DND-41 (cell line): ENCODE data around the gene EPHB2.

Experiments
- ATAC-seq: fragments of 200-7000 bp; cut with Tn5 transposase; 3 replicates; pipeline ENCODE4 v1.9.1; 2021; ENCODE audit warnings: low read depth; ENCODE audit not compliant: insufficient read depth
- DNase-seq: peaks from one replicate; pipeline ENCODE4 v3.0.0-alpha.2; 2020
- H2AFZ ChIP-seq: 2 replicates; pipeline ENCODE4 v1.6.0; 2012; ENCODE audit warnings: low read depth, low read length
- H3K27ac ChIP-seq: 2 replicates; pipeline ENCODE4 v1.5.1; 2012; ENCODE audit warnings: low read length, inconsistent platforms
- H3K27me3 ChIP-seq: fragments of 200-600 bp; sonication (generic); 2 replicates; pipeline ENCODE4 v1.6.0; 2012; ENCODE audit warnings: low read length, mild to moderate bottlenecking, inconsistent platforms; ENCODE audit not compliant: insufficient read depth, poor library complexity
- H3K36me3 ChIP-seq: 2 replicates; pipeline ENCODE4 v1.5.1; 2012; ENCODE audit warnings: low read length, inconsistent platforms; ENCODE audit not compliant: insufficient read depth
- H3K4me1 ChIP-seq: 2 replicates; pipeline ENCODE4 v1.5.1; 2012; ENCODE audit warnings: mild to moderate bottlenecking, low read length; ENCODE audit not compliant: insufficient read depth
- H3K4me2 ChIP-seq: 2 replicates; pipeline ENCODE4 v1.6.0; 2012; ENCODE audit warnings: mild to moderate bottlenecking, moderate library complexity, low read length, inconsistent platforms; ENCODE audit not compliant: insufficient read depth
- H3K4me3 ChIP-seq, 2 experiments: fragments of 200-600 bp in 1 of 2; shearing (Covaris generic) in 1 of 2; 2 replicates each; pipeline ENCODE4 v1.5.1; 2012 to 2016; ENCODE audit warnings: inconsistent platforms in 2 of 2, low read length in 2 of 2, mild to moderate bottlenecking in 2 of 2, low read depth in 1 of 2, moderate library complexity in 1 of 2
- H3K79me2 ChIP-seq: 2 replicates; pipeline ENCODE4 v1.6.0; 2012; ENCODE audit warnings: low read length, inconsistent platforms; ENCODE audit not compliant: insufficient read depth
- H3K9ac ChIP-seq: 2 replicates; pipeline ENCODE4 v1.6.0; 2012; ENCODE audit warnings: low read depth, mild to moderate bottlenecking, inconsistent platforms, low read length, moderate library complexity
- H3K9me3 ChIP-seq: 2 replicates; pipeline ENCODE4 v1.5.1; 2012; ENCODE audit warnings: low read length, moderate library complexity, mild to moderate bottlenecking, inconsistent platforms; ENCODE audit not compliant: insufficient read depth, severe bottlenecking
- H4K20me1 ChIP-seq: 2 replicates; pipeline ENCODE4 v1.6.0; 2012; ENCODE audit warnings: low read length; ENCODE audit not compliant: insufficient read depth
- EZH2 ChIP-seq: IDR thresholded peaks from 3 replicates; pipeline ENCODE4 v1.6.1; 2012; ENCODE audit warnings: borderline replicate concordance, low read depth, mild to moderate bottlenecking, moderate library complexity, low read length, inconsistent platforms; ENCODE audit not compliant: severe bottlenecking
- TF ChIP-seq, protein P1 (sequence below): IDR thresholded peaks from 2 replicates; pipeline ENCODE4 v1.5.1; 2012; ENCODE audit warnings: borderline replicate concordance, low read length, moderate library complexity, mild to moderate bottlenecking; ENCODE audit not compliant: poor library complexity, severe bottlenecking; ENCODE audit errors: extremely low read depth

The EPHB2 gene

DNA sequence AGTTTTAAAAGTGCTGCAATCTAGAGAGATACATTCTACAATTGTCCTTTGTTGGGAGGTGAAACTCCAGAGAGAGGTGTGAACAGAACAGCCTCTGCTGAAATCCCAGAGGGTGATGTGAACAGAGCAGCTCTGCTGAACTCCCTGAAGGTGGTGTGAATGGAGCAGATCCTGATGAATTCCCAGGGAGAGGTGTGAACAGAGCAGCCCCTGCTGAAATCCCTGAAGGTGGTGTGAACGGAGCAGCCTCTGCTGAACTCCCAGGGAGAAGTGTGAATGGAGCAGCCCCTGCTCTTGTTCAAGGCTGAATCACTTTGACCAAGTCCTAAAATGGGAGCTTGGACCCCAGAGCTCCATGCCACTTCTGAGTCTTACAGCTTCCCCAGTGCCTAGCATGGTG is 167.3 kb downstream of the EPHB2 start:
- Histone ChIP-seq H4K20me1 (peaks cover 8% of the 10 kb centered on the region; the same call in 1 of the 2 replicates), H3K36me3 (no peaks in the 10 kb centered on the region), H3K9ac (no peak overlapping the region), H3K79me2 (no peaks in the 10 kb centered on the region), H3K4me2 (no peak overlapping the region), H2AFZ (no peak overlapping the region), H3K27ac (no peak overlapping the region), H3K4me3 (no peak overlapping the region), H3K4me1 (no peaks in the 10 kb centered on the region), H3K9me3 (no peaks in the 10 kb centered on the region), H3K27me3 (peaks cover 29% of the 10 kb centered on the region)
- TF ChIP-seq EZH2 = no peak
- TF ChIP-seq, protein P1, sequence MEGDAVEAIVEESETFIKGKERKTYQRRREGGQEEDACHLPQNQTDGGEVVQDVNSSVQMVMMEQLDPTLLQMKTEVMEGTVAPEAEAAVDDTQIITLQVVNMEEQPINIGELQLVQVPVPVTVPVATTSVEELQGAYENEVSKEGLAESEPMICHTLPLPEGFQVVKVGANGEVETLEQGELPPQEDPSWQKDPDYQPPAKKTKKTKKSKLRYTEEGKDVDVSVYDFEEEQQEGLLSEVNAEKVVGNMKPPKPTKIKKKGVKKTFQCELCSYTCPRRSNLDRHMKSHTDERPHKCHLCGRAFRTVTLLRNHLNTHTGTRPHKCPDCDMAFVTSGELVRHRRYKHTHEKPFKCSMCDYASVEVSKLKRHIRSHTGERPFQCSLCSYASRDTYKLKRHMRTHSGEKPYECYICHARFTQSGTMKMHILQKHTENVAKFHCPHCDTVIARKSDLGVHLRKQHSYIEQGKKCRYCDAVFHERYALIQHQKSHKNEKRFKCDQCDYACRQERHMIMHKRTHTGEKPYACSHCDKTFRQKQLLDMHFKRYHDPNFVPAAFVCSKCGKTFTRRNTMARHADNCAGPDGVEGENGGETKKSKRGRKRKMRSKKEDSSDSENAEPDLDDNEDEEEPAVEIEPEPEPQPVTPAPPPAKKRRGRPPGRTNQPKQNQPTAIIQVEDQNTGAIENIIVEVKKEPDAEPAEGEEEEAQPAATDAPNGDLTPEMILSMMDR = no peak
- no peak for ATAC-seq
- DNase-seq = no peak

DNA sequence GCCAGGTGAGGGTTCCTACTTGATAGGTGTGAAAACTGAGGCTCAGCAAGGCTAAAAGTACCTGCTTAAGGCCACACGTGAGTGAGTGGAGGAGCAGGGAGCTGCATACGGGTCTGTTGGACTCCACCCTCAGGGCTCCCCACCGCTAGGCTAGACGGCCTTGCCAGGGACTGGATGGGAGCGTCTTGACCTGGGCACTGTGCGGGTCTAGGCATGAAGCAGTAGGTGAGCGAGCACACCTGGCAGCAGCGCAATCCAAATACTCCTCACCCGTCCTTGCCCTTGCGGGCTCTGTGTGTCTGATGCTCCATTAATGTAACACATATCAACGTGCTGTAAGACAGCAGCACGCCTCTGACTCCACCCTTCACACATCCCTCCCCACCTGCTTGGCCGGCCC is 168.0 kb downstream of the EPHB2 start:
- Histone ChIP-seq H3K4me2 (no peak overlapping the region), H3K27ac (no peak overlapping the region)
- no peak for TF ChIP-seq EZH2
- TF ChIP-seq, protein P1 = no peak

DNA sequence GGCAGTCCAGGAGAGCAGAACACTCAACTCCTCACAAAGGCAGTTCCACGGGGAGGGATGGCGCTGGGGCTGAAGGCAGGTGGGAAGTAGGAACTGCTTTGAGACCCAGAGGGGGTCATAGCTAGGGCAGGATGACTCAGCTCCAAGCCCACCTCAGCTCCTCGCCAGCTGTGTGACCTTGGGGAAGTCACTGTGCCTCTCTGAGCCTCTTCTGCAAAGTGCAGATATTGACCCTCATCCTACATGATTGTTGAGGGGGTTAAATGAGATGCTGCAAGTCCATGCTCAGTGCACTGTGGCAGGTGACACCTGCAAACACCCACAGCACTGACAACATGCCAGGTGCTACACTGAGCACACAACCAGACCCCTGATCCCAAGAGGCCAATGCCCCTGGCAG is 168.8 kb downstream of the EPHB2 start:
- no peaks in the 10 kb centered on the region for H3K9me3 ChIP-seq
- H3K4me3 ChIP-seq = no peak overlapping the region
- H3K4me2 ChIP-seq = no peak overlapping the region
- H3K36me3 ChIP-seq = no peaks in the 10 kb centered on the region
- no peaks in the 10 kb centered on the region for H3K79me2 ChIP-seq
- H4K20me1 ChIP-seq = peaks cover 8% of the 10 kb centered on the region; the same call in 1 of the 2 replicates
- no peaks in the 10 kb centered on the region for H3K4me1 ChIP-seq
- no peak overlapping the region for H3K9ac ChIP-seq
- ATAC-seq (no peak), DNase-seq (no peak)
- peaks cover 23% of the 10 kb centered on the region for H3K27me3 ChIP-seq
- no peak overlapping the region for H3K27ac ChIP-seq
- TF ChIP-seq, protein P1 = no peak
- no peak for TF ChIP-seq EZH2
- no peak overlapping the region for H2AFZ ChIP-seq

More for the DNA sequence above, 168.0 kb downstream of the EPHB2 start:
- Histone ChIP-seq H3K4me1 (no peaks in the 10 kb centered on the region), H3K4me3 (no peak overlapping the region), H3K36me3 (no peaks in the 10 kb centered on the region), H3K27me3 (peaks cover 26% of the 10 kb centered on the region), H4K20me1 (peaks cover 8% of the 10 kb centered on the region; the same call in 1 of the 2 replicates), H3K9ac (no peak overlapping the region), H3K79me2 (no peaks in the 10 kb centered on the region), H2AFZ (no peak overlapping the region), H3K9me3 (no peaks in the 10 kb centered on the region)
- ATAC-seq = no peak
- DNase-seq = no peak
